Stimulated activated CD8-positive, alpha-beta memory T cell treated with anti-CD3 and anti-CD28 coated beads, Interleukin-15, amount 100 ng/mL, for 24 hours (primary cell): ENCODE results near the gene DEPDC5.

Experiments
- DNase-seq: peaks from one replicate; pipeline ENCODE4 v3.0.0-alpha.2; 2020; ENCODE audit warnings: low read depth

The DEPDC5 gene

DNA sequence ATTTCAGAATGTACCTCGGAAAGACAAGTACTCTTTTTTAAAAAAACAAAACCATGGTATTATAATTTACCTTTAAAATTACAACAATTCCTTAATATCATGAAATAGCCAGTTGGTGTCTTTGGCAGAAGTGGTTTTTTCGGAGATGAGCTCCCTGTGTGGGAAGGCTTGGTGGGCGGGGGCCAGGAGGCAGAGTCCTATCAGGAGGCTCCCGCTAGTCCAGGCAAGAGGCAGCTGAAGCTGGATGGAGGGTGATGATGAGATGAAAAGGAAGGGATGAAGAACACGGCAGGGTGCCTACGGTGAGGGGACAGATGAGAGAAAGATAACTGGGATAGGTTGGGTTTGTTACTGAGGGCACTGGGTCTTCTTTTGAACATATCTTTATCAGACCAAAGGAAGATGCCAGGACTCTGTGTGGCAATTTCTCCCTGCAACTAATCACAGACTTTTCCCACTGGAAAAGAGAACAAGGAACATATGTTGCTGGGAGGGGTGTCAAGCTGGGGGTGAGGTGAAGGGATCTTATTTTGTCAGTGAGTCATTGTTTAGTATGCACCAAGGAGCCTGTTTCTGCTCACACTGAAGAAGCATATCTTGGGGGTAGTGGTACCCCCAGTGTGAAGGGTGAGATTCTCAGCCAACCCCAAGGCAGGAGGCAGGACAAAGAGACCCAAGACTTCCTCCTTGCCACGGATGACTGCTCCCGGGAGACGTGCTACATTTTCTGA is 99.0 kb downstream of the DEPDC5 start:
- DNase-seq = no peak

DNA sequence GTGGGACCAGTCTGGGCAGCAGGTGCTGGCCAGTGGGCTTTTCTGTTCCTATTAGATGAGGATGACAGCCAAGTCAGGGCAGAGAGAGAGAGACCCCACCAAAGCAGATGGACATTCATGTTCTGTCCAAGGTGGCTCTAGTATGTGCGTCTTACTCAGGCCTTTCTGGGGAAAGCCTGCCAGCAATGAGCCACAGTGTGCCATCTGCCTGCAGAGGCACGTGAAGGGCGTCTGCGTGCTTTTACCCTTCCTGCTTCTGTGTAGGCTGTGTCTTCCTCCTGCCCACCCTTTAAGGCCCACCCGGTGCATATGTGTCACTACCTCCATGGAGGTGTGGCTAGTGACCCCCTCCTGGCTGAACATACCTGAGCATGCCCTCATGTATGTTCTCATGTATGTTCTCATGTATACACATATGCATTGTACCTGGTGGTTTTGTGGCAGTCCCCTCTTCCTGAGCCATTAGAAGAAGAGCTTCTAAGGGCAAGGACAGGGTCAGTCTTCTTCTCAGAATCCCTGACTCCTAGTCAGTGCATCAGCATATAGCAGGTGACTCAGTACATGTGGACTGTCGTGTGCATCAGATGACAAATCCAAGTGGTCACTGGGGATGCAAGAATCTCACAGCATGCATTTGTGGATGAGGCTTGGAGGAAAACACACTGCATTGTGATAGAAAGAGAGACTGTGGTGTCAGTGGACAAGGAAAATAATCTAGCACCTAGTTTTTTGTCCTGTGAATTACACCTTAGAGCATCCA is 100.1 kb downstream of the DEPDC5 start:
- no peak for DNase-seq

DNA sequence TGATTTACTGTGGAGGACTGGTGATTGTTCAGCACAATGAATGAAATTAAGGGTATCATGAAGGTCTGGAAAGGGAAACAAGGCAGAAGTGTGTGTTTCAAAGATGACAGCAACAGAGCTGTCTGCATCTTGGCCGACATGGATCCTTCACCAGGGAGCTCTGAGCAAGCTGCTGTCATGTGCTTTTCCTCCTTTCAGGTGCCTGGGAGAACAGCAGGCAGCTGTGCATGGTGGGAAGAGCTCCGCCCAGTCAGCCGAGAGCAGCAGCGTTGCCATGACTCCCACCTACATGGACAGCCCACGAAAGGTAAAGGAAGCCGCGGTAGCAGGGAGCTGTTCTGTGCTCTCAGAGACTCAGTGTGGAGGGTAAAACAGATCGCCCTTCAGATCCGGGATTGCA is 103.4 kb downstream of the DEPDC5 start:
- DNase-seq = no peak

DNA sequence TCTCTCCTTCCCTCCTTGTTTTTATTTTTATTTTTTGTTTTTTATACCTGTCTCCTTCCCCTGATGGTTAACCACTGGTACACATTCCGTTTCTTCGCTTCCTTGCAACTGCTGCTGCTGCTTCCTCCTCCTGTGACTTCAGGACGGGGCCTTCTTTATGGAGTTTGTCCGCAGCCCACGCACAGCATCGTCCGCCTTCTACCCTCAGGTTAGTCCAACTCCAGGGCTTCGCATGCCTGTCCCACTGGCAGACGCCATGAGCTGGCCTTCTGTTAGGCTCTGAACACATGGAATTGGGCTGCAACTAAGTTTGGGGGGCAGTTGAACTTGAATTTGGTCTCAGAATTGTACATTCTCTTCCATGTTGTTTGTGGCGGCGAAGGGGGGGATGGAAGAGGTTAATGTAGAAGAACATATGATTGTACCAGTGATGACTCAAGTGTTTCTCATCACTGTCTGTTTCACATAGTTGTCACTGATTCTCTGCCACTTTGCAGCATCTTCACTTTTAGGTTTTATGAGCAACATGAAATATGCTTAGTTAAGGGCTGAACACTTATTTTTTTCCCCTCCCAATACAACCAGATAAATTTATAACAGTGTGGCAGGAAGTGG is 107.5 kb downstream of the DEPDC5 start:
- DNase-seq = no peak

DNA sequence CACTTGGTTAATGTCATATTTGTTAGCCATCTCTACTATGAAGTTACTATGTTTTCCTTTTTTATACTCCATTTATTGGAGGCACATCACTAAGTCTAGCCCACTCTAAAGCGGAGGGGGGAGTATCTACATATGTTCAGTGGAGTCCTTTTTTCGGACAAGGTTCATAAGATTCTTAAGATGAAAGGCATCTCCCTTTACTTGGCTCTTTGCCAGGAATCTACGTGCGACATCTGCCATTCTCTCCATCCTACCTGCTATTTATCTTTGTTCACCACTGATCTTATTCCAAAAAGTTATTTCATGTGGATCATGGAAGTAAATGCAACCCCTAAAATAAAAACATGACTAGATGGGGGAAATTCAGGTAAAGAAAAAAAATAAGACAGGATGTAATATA is 113.1 kb downstream of the DEPDC5 start:
- no peak for DNase-seq

DNA sequence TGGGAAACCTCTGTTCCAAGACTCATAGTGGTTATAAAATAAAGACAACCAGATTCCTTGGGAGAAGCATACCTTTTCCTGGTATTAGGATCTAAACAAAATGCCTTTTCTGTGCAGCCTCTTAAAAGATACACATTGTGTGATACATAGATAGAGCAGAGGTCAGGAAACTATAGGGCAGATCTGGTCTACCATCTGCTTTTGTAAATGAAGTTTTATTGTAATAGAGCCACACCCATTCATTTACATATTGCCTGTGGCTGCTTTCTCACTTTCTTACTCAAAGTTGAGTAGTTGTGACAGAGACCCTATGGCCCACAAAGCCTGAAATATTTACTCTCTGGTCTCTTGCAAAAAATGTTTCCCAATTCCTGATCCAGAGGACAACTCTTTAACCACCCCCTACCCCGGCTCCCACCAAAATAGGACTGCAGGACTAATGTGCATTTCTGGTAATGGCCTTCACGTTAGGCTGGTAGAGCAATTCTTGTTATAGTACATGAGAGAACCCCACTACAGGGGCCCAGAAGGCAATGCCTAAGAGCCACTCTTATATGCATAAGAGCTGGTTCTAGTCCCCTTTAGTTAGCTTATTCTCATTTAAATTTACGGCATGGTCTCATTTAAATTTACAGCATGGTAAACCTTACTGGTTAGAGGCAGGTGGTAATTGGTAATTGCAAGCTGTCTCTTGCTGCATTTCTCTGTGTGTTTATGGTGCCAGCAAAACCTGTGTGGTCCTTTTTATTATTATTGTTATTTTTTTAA is 113.8 kb downstream of the DEPDC5 start:
- no peak for DNase-seq

DNA sequence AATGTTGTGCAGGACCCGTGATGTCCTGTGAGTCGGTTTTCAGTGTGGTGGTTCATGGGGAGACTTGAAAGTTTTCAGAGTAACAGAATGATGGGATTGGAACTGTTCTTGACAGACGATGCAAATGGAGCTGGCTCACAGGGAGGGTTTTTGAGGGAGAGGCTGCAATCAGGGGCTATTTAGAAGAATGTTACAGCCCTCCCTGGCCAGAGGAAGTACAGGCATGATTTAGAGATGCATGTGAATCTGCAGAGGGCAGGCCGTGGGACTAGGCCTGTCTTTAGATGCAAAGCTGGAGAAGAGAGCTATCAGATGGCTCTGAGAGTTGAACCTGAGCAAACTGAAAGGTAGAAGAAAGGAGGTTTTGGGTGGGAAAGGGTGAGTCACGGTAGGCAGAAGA is 115.9 kb downstream of the DEPDC5 start:
- DNase-seq = no peak

DNA sequence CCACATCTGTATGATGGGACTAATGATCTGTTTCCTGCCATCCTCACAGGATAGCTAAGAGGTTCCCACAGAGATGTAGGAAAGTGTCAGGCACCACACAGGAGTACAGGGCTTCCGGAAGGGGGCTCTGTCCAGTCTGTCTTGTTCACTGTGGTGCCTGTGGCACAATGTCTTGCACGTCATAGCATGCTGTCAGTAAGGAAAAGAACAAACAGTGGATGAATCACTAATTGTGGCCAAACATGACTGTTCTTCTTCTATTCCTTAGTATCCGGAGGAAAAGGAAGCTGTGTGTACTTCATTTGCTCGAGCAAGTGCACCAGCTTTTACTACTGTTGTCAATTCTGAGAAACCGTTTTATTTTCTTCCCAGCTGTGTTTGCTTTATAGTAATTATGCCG is 117.1 kb downstream of the DEPDC5 start:
- no peak for DNase-seq

DNA sequence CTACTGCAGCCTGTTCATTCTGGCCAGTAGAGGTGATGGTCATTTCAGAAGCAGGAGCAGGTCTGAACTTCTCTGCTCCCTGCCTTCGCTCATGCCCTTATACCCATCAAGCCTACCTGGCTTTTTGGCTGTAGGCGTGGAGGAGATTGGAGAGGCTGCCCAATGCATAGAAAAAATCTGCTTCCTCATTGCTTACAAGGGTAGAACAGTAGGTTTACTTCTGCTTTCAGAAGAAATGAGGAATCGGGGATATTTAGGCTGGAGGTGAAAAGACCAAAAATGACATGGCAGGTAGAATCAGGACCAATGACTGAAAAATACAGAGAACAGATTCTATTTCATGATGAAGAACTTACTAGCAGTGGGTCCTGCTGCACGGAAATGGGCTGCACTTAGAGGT is 117.7 kb downstream of the DEPDC5 start:
- no peak for DNase-seq

DNA sequence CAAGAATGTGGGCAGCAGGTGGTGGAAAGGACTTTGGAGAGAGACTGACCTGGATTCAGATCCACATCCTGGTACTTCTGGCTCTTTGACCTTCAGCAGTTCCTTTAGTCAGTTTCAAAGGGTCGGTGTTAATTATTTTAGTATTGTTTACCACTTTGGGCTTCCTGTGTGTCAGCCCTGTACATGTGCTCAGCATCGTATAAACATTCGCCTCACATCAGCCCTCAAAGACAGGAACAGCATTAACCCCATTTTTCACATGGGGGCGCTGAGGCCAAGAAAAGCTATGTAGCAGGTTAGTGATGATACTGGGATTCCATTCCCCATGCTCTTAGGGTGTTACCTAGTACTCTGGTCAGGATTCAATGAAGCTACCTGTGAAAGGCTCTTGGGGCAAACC is 118.4 kb downstream of the DEPDC5 start:
- no peak for DNase-seq

DNA sequence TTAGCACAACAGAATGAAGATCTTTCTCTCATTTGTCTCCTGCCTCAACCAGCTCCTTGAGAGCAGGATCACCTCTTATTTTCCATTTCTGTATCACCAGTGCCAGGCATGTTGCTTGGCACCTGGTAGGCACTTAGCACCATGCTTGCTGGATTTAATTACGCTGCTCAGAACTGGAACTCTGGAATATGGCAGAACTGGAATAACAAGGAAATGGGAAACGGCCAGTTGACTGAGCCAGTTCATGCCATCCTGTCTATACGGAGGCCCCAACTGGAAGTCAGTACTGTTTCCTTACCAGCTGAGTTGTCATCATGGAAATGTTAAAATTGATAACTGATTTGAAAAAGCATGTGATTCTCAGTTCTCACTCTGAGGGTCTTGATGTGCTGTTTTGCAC is 121.0 kb downstream of the DEPDC5 start:
- DNase-seq = no peak

DNA sequence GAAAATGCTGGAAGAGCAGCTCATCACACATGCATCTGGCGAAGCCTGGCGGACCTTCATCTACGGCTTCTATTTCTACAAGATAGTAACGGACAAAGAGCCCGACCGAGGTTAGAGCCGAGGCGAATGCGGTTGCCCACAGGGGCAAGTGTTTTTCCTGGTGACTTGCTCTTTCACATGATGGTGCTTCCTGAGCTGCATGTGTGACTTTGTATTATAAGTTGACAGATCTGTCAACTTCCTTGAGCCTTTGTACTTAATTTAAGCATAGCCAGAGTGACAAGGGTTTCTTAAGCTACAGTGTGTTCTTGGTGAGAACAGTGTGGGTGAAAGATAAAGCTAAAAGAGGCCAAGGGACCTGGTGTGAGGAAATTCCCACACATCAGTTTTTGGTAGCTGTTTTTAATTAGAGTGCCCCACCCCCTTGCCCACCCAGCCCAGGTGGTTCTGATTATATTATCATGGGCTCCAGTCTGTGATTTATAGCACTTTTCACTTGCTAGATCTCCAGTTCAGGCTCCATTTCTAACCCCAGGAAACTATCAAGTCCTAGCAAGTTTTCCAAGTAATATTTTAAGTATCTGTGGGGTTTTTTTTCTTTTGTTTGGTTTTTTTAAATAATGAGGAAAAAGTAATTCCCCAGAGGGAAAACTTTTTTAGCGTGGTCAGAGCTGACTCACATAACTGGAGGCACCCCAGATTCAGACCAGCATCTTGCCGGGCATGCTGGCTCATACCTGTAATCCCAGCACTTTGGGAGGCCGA is 122.5 kb downstream of the DEPDC5 start:
- DNase-seq = no peak

DNA sequence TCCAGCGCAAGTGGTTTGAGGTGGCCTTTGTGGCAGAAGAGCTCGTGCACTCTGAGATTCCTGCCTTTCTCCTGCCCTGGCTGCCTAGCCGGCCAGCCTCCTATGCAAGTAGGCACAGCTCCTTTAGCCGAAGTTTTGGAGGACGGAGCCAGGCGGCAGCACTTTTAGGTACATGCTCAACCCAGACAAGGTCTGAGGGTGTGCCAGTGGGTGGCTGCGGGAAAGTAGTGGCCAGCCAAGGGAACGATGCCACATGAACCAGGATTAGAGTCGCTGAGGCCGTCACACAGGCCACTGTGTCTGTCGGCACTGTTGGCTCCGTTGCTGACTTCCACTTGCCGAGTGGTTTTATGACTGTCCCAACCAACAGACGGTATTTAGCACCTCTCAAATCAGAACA is 125.8 kb downstream of the DEPDC5 start:
- no peak for DNase-seq

DNA sequence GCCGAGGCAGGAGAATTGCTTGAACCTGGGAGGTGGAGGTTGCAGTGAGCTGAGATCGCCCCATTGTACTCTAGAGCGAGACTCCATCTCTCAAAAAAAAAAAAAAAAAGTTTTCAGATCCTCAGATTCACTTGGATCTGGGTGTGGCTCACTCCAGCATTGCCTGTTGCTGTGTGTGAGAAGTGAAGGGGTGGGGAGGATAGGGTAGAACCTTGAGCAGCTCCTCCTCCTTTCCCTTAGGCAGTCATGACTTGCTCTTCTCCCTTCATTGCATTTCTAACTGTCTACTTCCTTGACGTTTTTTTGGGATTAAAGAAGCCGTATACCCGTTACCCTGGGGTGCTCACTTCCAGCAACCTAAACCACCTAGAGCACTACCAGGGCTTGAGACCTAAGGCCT is 127.4 kb downstream of the DEPDC5 start:
- DNase-seq = no peak

DNA sequence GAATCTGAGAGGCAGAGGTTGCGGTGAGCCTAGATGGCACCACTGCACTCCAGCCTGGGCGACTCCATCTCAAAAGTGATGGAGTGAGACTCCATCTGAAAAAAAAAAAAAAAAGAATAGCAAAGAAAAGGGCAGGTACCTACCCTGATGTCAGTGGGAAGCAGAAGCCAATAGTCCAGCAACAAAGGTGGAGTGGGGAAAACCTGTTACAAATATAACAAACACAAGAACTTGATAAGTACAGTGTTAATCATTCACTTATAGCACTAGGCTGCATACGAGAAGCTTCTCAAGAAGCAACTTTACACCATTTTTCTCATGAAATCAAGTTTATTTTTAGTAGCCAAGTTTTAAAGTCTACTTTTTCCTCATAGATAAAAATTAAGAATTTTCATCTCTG is 128.0 kb downstream of the DEPDC5 start:
- DNase-seq = no peak

DNA sequence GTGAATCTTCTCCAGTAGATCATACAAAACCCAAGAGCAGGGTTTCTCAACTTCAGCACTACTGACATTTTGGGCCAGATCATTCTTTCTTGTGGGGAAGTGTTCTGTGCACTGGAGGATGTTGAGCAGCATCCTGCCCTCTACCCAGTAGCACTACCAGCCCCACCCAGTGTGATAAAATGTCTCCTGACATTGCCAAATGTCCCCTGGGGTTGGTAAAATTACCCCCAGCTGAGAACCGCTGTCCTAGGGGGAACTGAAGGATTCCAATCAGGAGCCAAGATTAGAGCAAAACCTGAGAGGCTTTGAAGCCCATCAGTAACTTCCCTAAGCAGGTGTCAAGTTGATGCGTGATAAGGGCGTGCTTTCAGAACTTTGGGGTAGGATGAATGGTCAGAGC is 129.2 kb downstream of the DEPDC5 start:
- DNase-seq = no peak

DNA sequence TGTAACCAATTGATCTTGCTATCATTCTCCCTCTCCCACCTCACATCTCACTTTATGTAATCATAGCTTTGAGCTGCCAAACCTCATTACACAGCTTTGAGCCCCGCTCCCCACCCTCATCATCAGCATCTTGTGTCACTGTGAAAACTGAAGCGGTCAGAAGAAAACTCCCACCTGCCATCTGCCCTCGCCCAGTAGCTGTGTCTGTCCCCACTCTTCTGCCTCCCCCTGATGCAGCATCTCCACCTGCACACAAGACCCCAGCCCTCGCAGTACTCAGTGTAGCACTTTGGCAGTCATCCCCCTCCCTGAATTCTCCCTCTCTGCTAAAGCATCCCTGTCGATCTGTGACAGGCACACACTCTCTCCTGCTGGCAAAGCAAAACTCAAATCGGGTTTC is 130.2 kb downstream of the DEPDC5 start:
- DNase-seq = no peak

DNA sequence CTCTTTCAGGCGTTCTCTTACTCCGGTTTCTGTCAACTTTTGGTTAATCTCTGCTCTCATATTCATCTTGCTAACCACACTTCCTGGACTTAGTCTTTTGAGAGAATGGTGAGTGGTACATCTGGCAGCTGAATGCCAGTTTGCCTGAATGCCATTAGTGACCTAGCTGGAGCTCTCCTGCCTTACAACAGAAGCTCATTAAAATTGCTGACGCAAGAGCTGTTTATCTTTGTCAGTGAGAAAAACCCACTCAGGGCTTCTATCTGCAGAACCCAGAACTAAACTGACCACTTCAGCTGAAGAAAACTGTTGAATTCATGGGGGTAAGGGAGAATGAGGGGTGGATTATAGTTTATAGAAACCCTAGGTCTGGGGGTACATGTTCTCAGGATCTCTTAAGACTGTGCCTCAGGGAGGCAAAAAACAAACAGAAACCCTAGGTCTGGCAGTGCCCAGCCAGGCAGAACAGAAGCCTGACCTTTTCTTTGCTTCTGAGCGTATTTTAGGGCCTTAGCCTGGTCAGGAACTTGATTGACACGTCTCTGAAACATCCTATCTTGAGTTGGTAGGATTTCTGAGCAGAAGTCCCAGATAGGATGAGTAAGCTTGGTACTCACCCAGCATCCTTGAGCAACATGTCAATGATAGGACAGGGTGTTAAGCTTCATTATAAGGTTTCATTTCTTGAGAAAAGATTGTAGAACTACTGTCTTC is 137.7 kb downstream of the DEPDC5 start:
- DNase-seq = no peak

DNA sequence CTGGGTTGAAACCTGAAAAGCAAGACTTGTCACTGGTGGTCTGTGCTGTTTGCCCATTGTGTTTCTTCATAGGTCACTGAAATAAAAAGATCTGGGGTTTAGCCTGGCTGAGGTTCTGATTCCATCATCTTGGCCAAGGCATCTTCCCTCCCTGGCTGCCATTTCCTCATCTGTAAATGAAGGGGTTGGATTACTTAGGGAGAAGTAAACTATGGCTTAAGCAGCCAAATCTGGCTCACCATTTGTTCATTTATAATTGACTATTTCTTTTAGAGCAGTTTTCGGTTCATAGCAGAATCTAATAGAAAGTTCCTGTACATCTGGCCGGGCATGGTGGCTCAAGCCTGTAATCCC is 138.2 kb downstream of the DEPDC5 start:
- DNase-seq = no peak

DNA sequence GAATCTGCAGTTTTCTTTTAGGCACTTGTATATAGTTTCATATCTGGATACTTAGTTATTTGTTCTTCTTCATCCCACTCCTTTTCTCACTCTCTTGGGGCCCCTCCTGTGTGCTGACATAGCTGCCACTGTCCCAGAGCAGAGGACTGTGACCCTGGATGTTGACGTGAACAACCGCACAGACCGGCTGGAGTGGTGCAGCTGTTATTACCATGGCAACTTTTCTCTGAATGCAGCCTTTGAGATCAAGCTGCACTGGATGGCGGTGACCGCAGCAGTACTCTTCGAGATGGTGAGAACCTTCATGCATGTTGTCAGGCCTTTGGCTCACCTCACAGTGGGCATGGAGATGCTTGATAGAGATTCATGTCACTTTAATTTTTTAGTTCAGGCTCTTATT is 139.6 kb downstream of the DEPDC5 start:
- no peak for DNase-seq

DNA sequence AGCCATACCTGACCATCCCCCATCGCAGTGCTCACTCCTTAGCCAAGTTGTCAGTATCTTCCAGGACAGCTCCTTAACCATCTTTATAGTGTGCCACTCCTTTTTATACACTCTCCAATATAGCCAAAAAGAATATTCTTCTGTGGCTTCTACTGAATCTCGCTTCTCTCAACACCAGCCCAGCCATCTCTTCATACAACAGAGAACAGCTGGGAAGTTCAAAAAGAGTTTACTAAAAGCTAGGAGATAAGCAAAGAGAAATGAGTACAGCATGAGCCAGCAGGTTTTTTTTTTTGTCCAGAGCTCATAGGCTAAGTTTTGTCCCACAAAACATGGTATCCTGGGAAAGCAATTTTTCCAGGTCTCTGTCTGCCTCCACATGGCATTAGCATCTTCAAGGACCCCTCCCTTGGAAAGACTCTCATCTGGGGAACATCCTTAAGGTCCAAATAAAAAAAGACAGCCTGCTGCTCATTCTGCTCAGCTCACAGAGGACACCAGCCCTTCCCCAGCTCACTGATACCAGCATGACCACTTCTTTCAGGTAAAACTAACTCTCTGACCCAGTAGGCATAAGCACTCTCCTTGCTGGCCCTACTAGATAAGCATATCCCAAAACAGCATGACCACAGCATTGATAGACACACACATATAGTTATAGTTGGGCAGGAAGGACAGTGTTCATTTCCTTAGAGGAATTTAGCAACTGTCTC is 141.7 kb downstream of the DEPDC5 start:
- DNase-seq = no peak
